Skin of body (tissue), 2 donors: Measurements from ENCODE around the gene CAMK1G. TPM values are rescaled to one million over a fixed set of nuclear protein-coding genes. Genes with fewer than 3 reads are reported as not detected.

Experiments
- DNase-seq: peaks from one replicate; lab custom pipeline; 2025; lab: John Stamatoyannopoulos, UW
- total RNA-seq: library from RNA; depleted of rRNA; stranded (reverse); fragments of >200 nt; gene quantifications from one replicate; pipeline ENCODE4 v1.2.3, GENCODE V29; 2014

Gene CAMK1G
- total RNA-seq, 1 donor from 2014 or later = not detected

DNA sequence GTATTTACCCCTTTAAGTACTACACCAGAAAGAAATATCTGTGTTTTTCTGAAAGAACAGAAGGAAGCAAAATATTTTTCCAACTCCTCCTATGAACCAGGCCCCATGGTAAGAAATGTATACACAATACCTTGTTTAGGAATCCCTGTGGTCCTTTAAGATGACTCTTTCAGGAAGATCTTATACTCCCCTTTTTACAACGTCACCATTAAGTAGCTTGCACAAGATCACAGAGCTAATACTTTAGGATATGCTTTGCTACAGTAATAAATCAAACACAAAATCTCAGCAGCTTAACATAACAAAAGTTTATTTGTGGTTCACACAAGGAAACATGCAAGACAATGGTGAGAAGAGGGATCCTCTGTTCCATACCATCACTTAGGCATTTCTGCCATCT is 77.6 kb downstream of the CAMK1G start:
- no peak for DNase-seq

DNA sequence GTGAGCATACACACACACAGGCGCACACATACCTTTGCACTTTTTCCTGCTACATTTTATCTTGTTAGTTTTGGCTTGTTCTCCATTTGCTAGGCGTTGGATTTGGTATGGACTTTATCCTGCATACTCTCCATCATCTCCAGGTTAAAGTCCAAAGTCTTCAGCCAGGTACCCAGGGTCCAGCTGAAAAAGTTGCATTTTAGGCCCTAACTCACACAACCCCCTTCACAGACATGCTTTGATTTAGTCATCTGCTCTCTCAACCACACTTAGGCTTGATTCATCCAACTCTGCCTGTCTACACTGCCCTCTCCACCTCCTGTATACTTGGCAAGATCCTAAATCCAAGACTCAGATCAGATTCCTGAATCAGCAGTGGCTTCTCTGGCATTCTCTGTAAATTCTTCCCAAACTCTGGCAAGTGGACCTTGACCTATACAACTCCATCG is 79.4 kb downstream of the CAMK1G start:
- DNase-seq = no peak

Other genes starting within 250 kb of the CAMK1G start
- gene LAMB3, start 68.7 kb downstream of the CAMK1G start, total RNA-seq = 22.7 TPM
- gene G0S2, start 91.7 kb downstream of the CAMK1G start, total RNA-seq = 162 TPM
- gene HSD11B1, start 121.1 kb downstream of the CAMK1G start, total RNA-seq = 1.6 TPM
- gene TRAF3IP3, start 172.3 kb downstream of the CAMK1G start, total RNA-seq = 2.1 TPM
- 5.9 TPM for gene C1orf74, start 200.8 kb downstream of the CAMK1G start, total RNA-seq
- gene IRF6, start 222.4 kb downstream of the CAMK1G start, total RNA-seq = 77.9 TPM
- 6.8 TPM for gene UTP25, start 244.3 kb downstream of the CAMK1G start, total RNA-seq